ENCODE data around the gene CSTF1. TPM values are rescaled to one million over a fixed set of nuclear protein-coding genes. Genes with fewer than 3 reads are reported as not detected.

The CSTF1 gene
- total RNA-seq, 1 donor from 2014 or later, result 46.8 TPM

- TF ChIP-seq CTCF (IDR thresholded peaks at IDR 0.05; ENCODE audit: unreplicated experiment), result no peak
- no peak for DNase-seq (ENCODE audit: low spot score, unreplicated experiment)
- Mint-ChIP-seq H3K9me3 (ENCODE audit: low read depth) (no peaks in the 10 kb centered on the region), H3K4me1 (ENCODE audit: low read depth) (peaks cover 7% of the 10 kb centered on the region), H3K4me3 (ENCODE audit: low read depth) (no peak overlapping the region), H3K27me3 (no peaks in the 10 kb centered on the region), H3K27ac (no peak overlapping the region), H3K36me3 (ENCODE audit: insufficient read depth) (peaks cover 17% of the 10 kb centered on the region)
Measured at GRCh38 chr20:56380375-56380774, 12.1 kb upstream of the CSTF1 start.

- no peak overlapping the region for H3K27ac Mint-ChIP-seq
- H3K4me1 Mint-ChIP-seq (ENCODE audit: low read depth), result peaks cover 5% of the 10 kb centered on the region
- peaks cover 18% of the 10 kb centered on the region for H3K36me3 Mint-ChIP-seq (ENCODE audit: insufficient read depth)
- no peaks in the 10 kb centered on the region for H3K9me3 Mint-ChIP-seq (ENCODE audit: low read depth)
- DNase-seq (ENCODE audit: low spot score, unreplicated experiment), result no peak
- no peak for TF ChIP-seq CTCF (IDR thresholded peaks at IDR 0.05; ENCODE audit: unreplicated experiment)
- H3K27me3 Mint-ChIP-seq, result no peaks in the 10 kb centered on the region
- H3K4me3 Mint-ChIP-seq (ENCODE audit: low read depth), result no peak overlapping the region
Measured at GRCh38 chr20:56381501-56381900, 10.9 kb upstream of the CSTF1 start.

- no peak for TF ChIP-seq CTCF (IDR thresholded peaks at IDR 0.05; ENCODE audit: unreplicated experiment)
- no peak overlapping the region for H3K27ac Mint-ChIP-seq
- H3K36me3 Mint-ChIP-seq (ENCODE audit: insufficient read depth), result peaks cover 16% of the 10 kb centered on the region
- no peak overlapping the region for H3K4me3 Mint-ChIP-seq (ENCODE audit: low read depth)
- H3K4me1 Mint-ChIP-seq (ENCODE audit: low read depth), result peaks cover 5% of the 10 kb centered on the region
- no peak for DNase-seq (ENCODE audit: low spot score, unreplicated experiment)
- no peaks in the 10 kb centered on the region for H3K27me3 Mint-ChIP-seq
- no peaks in the 10 kb centered on the region for H3K9me3 Mint-ChIP-seq (ENCODE audit: low read depth)
Measured at GRCh38 chr20:56382696-56383095, 9.7 kb upstream of the CSTF1 start.

- peaks cover 5% of the 10 kb centered on the region for H3K4me1 Mint-ChIP-seq (ENCODE audit: low read depth)
- H3K9me3 Mint-ChIP-seq (ENCODE audit: low read depth), result no peaks in the 10 kb centered on the region
Measured at GRCh38 chr20:56383334-56383733, 9.1 kb upstream of the CSTF1 start.

GRCh38 chr20:56385130-56385529, 7.3 kb upstream of the CSTF1 start:
- Mint-ChIP-seq H3K27me3 (no peaks in the 10 kb centered on the region), H3K27ac (no peak overlapping the region), H3K36me3 (ENCODE audit: insufficient read depth) (peaks cover 20% of the 10 kb centered on the region), H3K9me3 (ENCODE audit: low read depth) (no peaks in the 10 kb centered on the region), H3K4me1 (ENCODE audit: low read depth) (peaks cover 8% of the 10 kb centered on the region), H3K4me3 (ENCODE audit: low read depth) (no peak overlapping the region)
- DNase-seq (ENCODE audit: low spot score, unreplicated experiment), result no peak
- TF ChIP-seq CTCF (IDR thresholded peaks at IDR 0.05; ENCODE audit: unreplicated experiment), result no peak

More at GRCh38 chr20:56383334-56383733, 9.1 kb upstream of the CSTF1 start:
- H3K27ac Mint-ChIP-seq, result no peak overlapping the region
- DNase-seq (ENCODE audit: low spot score, unreplicated experiment), result no peak
- peaks cover 16% of the 10 kb centered on the region for H3K36me3 Mint-ChIP-seq (ENCODE audit: insufficient read depth)
- no peak for TF ChIP-seq CTCF (IDR thresholded peaks at IDR 0.05; ENCODE audit: unreplicated experiment)
- H3K4me3 Mint-ChIP-seq (ENCODE audit: low read depth), result no peak overlapping the region
- no peaks in the 10 kb centered on the region for H3K27me3 Mint-ChIP-seq
